ENCODE data around the gene METTL26.

METTL26 gene

GRCh38 chr16:638836-639235 lies 2.7 kb upstream of the METTL26 start:
- DNase-seq (ENCODE audit: low read depth in 1 of 2, low spot score in 1 of 2), result no peak

- no peak for DNase-seq (ENCODE audit: low read depth in 1 of 2, low spot score in 1 of 2)
These were observed 2.0 kb upstream of the METTL26 start for GRCh38 chr16:638034-638543.

GRCh38 chr16:637081-638018 lies 1.2 kb upstream of the METTL26 start:
- DNase-seq (ENCODE audit: low read depth in 1 of 2, low spot score in 1 of 2), result peak; percentile 80 to 83

GRCh38 chr16:635573-636205 lies 416 bp downstream of the METTL26 start:
- no peak for DNase-seq (ENCODE audit: low read depth in 1 of 2, low spot score in 1 of 2)

- no peak for DNase-seq (ENCODE audit: low read depth in 1 of 2, low spot score in 1 of 2)
These were observed 1.1 kb downstream of the METTL26 start for GRCh38 chr16:634996-635395.

- no peak for DNase-seq (ENCODE audit: low read depth in 1 of 2, low spot score in 1 of 2)
These were observed 1.9 kb downstream of the METTL26 start for GRCh38 chr16:634051-634670.

- DNase-seq (ENCODE audit: low read depth in 1 of 2, low spot score in 1 of 2), result no peak
These were observed 2.6 kb downstream of the METTL26 start for GRCh38 chr16:633336-634050.

- no peak for DNase-seq (ENCODE audit: low read depth in 1 of 2, low spot score in 1 of 2)
These were observed 3.4 kb downstream of the METTL26 start for GRCh38 chr16:632486-633335.

- DNase-seq (ENCODE audit: low read depth in 1 of 2, low spot score in 1 of 2), result no peak
These were observed 4.2 kb downstream of the METTL26 start for GRCh38 chr16:631808-632358.

- DNase-seq (ENCODE audit: low read depth in 1 of 2, low spot score in 1 of 2), result no peak
These were observed 5.2 kb downstream of the METTL26 start, which contains the start of gene WFIKKN1 for GRCh38 chr16:630815-631405. Gene WFIKKN1 (plus strand): TSS chr16:630985. CDS start chr16:631254, 269 bp downstream.

GRCh38 chr16:630249-630814 lies 5.8 kb downstream of the METTL26 start:
- no peak for DNase-seq (ENCODE audit: low read depth in 1 of 2, low spot score in 1 of 2)

GRCh38 chr16:629833-630248 lies 6.3 kb downstream of the METTL26 start:
- no peak for DNase-seq (ENCODE audit: low read depth in 1 of 2, low spot score in 1 of 2)

GRCh38 chr16:629185-629832 lies 6.8 kb downstream of the METTL26 start:
- DNase-seq (ENCODE audit: low read depth in 1 of 2, low spot score in 1 of 2), result no peak

- DNase-seq (ENCODE audit: low read depth in 1 of 2, low spot score in 1 of 2), result no peak
These were observed 7.6 kb downstream of the METTL26 start for GRCh38 chr16:628321-629061.

- DNase-seq (ENCODE audit: low read depth in 1 of 2, low spot score in 1 of 2), result no peak
These were observed 8.5 kb downstream of the METTL26 start for GRCh38 chr16:627454-628239.

- DNase-seq (ENCODE audit: low read depth in 1 of 2, low spot score in 1 of 2), result no peak
These were observed 9.2 kb downstream of the METTL26 start for GRCh38 chr16:626787-627453.

Measured in stimulated activated CD4-positive, alpha-beta T cell treated with anti-CD3 and anti-CD28 coated beads, Interleukin-15, amount 100 ng/mL, for 1 hour (primary cell).